Mucosa of stomach (tissue), 1 donor: ENCODE data around the gene HEYL.

Experiments used
- H3K27me3 ChIP-seq: one replicate; pipeline ENCODE4 v1.7.0; 2013; ENCODE audit warnings: mild to moderate bottlenecking, low read length; ENCODE audit not compliant: control insufficient read depth, insufficient read depth
- H3K36me3 ChIP-seq: one replicate; pipeline ENCODE4 v1.7.0; 2013; ENCODE audit warnings: low read length; ENCODE audit not compliant: control insufficient read depth, insufficient read depth
- H3K4me1 ChIP-seq: one replicate; pipeline ENCODE4 v1.7.0; 2013; ENCODE audit warnings: mild to moderate bottlenecking, low read length; ENCODE audit not compliant: control insufficient read depth, insufficient read depth
- H3K4me3 ChIP-seq: one replicate; pipeline ENCODE4 v1.7.0; 2013; ENCODE audit warnings: low read length
- H3K9ac ChIP-seq: one replicate; pipeline ENCODE4 v1.7.0; 2013; ENCODE audit warnings: mild to moderate bottlenecking, low read length, moderate library complexity
- H3K9me3 ChIP-seq: one replicate; pipeline ENCODE4 v1.7.0; 2013; ENCODE audit warnings: mild to moderate bottlenecking, low read length, moderate library complexity; ENCODE audit not compliant: control insufficient read depth
- donor health status: Pancreatic carcinoma.

The HEYL gene

DNA sequence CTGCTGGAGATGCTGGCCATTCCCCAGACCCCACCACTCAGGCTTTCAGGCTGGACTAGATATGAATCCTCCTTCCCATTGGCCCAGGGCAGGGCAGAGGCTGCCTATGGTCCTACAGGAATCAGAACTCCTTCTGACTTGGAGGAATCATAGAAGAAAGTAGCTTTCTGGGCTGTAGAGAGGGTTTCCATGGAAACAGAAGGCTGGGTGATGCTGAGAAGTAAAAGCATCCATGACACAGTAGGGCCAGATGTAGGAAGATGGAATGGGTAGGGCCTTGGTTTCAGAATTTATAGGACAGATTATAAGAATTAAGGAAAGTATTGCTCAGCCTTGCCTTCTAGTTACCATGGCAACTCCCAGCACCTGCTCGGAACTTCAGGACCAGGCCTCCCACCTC is 23.4 kb upstream of the HEYL start:
- Histone ChIP-seq H3K27me3 (peaks cover 1% of the 10 kb centered on the region), H3K9me3 (no peaks in the 10 kb centered on the region), H3K36me3 (no peaks in the 10 kb centered on the region), H3K4me1 (no peaks in the 10 kb centered on the region), H3K4me3 (no peak overlapping the region), H3K9ac (no peak overlapping the region)

DNA sequence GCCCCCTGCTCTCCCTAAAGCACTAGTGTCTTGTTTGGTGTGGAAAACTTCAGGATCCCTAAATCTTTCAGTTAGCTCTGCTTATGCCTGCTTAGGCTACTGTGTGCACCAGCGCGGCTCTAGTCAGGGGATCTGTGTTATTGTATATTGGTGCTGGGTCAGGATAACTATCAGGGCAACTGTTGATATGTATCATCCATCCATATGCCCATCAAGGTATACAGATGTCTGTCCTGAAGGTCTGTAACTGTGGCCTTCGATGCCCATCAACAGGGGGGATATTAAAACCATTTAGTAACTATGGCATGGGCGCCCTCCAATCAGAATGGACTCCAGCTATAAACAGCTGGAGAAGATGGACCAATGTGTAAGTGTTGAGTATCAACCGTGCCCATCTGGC is 20.1 kb upstream of the HEYL start:
- Histone ChIP-seq H3K27me3 (peaks cover 6% of the 10 kb centered on the region), H3K36me3 (no peaks in the 10 kb centered on the region), H3K9me3 (no peaks in the 10 kb centered on the region), H3K4me3 (no peak overlapping the region), H3K4me1 (no peaks in the 10 kb centered on the region), H3K9ac (no peak overlapping the region)

DNA sequence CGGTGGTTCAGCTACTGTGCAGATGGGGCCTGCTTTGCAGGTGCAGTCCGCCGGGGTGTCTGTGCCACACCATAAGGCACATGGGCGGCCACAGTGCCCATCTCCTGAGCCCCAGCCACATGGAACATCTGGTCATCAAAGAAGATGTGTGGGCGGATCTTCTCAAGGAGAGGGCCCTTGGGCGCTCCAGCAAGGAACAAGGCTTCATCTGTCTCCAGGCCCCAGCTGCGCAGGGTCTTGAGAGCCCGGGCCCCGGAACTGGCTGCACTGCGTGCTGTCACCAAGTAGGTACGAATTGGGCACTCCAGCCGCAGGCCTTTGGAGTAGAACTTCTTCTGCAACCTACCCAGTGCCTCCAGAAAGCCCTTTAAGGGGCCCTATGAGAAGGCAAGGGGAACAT is 19.7 kb upstream of the HEYL start:
- H3K4me1 ChIP-seq: no peaks in the 10 kb centered on the region
- peaks cover 9% of the 10 kb centered on the region for H3K27me3 ChIP-seq
- H3K36me3 ChIP-seq: no peaks in the 10 kb centered on the region
- H3K9me3 ChIP-seq: no peaks in the 10 kb centered on the region
- no peak overlapping the region for H3K9ac ChIP-seq
- no peak overlapping the region for H3K4me3 ChIP-seq

DNA sequence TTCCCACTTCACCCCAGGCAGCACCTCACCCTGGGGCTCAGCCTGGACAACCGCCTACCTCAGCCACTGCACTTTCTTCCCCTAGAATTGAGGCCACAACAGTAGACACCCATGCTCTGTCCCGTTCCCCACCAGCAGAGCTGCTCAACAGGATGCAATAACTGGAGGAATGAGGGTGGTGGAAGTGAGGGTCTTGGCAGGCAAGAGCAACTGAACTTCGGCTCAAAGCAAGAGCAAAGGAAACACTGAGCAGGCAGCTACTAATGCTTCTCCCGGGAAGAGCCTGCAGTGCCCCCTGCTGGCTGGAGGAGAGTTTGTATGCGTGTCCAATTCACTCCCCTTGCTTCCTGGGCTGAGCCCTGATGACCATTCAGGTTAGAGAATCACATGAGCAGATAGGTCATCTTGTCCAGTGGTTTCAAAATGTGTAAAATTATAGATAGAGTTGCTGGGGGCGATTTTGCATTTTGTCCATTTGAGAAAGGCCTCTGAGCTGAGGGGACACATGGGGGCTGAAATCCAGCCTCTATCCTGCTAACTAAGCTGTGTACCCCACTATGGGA is 18.6 kb upstream of the HEYL start:
- Histone ChIP-seq H3K4me3 (no peak overlapping the region), H3K27me3 (peaks cover 14% of the 10 kb centered on the region), H3K36me3 (no peaks in the 10 kb centered on the region), H3K9ac (no peak overlapping the region), H3K9me3 (no peaks in the 10 kb centered on the region), H3K4me1 (no peaks in the 10 kb centered on the region)

DNA sequence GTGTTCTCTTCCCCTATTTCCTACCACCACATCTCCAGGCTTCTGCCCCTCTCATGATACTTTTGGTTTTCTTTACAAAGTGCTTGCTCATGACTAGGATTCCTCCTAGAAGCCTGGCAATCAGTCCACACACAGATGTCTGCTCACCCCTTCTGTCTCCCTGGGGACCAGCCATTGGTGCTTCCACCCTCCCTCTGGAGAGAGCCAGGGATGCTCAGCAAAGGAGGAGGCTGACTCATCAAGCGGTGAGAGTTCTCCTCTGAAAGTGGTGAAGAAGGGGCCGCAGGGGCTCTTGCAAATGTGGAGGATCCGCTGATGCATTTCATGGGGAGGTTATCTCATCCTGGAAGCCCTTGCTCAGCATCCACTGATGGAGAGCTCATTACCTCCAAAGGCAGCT is 18.0 kb upstream of the HEYL start:
- Histone ChIP-seq H3K27me3 (peaks cover 14% of the 10 kb centered on the region), H3K36me3 (no peaks in the 10 kb centered on the region), H3K4me1 (no peaks in the 10 kb centered on the region), H3K9me3 (no peaks in the 10 kb centered on the region), H3K4me3 (no peak overlapping the region), H3K9ac (no peak overlapping the region)

DNA sequence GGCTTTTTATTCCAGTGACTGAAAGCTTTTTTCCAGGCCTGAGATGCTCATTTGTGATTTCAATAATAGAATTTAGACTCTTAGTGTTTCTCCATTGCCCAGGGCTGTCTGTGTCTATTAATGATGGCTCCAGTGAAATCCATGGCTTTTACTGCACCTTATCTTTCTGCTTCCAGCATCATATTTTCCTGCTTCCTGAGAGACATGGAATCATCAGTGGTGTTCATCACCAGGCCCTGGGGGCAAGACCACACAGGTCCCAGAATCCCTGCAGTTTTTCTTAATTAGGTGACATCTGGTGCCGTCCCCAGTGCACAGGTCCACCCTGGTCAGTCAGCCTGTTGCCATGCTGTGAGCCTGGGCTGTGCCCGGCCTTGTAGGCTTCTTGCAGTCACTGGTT is 16.9 kb upstream of the HEYL start:
- Histone ChIP-seq H3K9ac (no peak overlapping the region), H3K4me1 (no peaks in the 10 kb centered on the region), H3K9me3 (no peaks in the 10 kb centered on the region), H3K4me3 (no peak overlapping the region), H3K36me3 (no peaks in the 10 kb centered on the region), H3K27me3 (peaks cover 14% of the 10 kb centered on the region)

DNA sequence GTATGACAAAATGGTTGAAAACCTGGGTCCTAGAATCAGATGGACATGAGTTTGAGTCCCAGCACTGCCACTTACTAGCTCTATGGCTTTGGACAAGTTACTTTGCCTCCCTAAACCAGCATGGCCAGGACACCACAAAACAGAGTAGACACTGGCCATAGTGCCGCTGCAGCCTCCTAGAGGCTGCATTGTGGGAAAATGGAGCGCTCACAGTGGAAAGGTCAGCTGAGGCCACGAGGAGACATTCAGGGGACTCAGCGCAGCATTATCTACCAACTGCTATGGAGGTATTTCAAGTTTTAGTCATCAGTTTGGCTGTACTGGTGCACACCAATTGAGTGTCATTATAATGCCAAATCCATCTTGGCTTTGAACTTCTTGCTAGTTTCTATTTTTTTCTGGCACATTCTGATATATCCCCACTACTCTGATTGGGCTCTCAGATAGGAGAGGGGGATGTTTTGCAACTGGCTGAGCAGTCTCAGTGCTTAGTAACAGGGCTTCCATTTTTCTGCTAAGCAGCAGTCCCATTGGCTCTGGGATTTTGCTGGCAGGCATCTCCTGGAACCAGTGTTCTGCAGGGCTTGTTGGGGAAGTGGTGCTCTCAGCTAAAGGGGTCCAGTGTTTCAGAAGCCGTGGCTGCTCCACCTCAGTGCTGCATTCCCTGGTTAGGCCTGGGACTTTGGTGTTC is 16.3 kb upstream of the HEYL start:
- peaks cover 14% of the 10 kb centered on the region for H3K27me3 ChIP-seq
- no peak overlapping the region for H3K9ac ChIP-seq
- no peaks in the 10 kb centered on the region for H3K4me1 ChIP-seq
- no peaks in the 10 kb centered on the region for H3K36me3 ChIP-seq
- no peaks in the 10 kb centered on the region for H3K9me3 ChIP-seq
- no peak overlapping the region for H3K4me3 ChIP-seq

DNA sequence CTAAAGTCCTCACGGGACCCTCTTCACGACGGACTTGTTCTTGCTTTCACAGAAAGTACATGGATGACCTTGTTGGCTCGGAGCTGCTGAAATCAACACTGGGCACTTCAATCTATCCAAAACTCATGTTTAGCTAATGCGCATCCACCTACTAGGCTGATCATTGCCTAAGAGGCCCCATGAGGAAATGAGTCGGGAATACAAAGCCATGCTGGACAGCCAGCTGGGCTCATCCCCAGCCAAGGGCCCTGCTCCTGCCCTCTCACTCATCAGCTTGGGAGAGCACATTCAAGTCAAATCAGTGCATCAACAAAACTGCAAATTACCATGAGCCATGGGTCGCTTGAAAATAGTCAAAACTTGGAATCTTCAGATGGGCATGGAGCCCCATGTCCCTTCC is 14.8 kb upstream of the HEYL start:
- no peak overlapping the region for H3K4me3 ChIP-seq
- H3K9me3 ChIP-seq: no peaks in the 10 kb centered on the region
- no peaks in the 10 kb centered on the region for H3K4me1 ChIP-seq
- H3K9ac ChIP-seq: no peak overlapping the region
- peaks cover 14% of the 10 kb centered on the region for H3K27me3 ChIP-seq
- no peaks in the 10 kb centered on the region for H3K36me3 ChIP-seq

DNA sequence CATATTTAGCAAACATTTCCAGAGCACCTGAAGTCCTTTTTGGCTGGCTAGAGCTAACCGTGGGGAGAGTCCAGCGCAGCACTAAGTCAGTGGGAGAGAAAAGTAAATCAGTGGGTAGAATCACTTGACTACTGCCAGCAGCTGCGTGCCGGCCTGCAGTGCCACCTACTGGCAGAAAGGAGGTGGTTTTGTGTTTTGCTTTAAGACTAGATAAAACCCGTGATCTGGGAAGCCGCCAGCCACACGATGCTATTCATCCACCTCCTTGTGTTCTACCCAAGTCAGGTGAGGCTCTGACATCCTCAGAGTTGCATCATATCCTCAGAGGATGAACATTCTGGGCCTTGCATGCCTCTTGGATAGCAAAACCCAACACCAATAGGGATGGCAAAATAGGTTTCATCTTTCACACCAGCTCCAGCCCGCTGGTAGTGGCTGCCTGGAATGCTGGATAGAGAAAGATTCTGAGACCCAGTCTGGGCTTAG is 14.1 kb upstream of the HEYL start:
- H3K27me3 ChIP-seq: peaks cover 14% of the 10 kb centered on the region
- no peaks in the 10 kb centered on the region for H3K36me3 ChIP-seq
- H3K9ac ChIP-seq: no peak overlapping the region
- H3K4me3 ChIP-seq: no peak overlapping the region
- no peaks in the 10 kb centered on the region for H3K9me3 ChIP-seq
- H3K4me1 ChIP-seq: no peaks in the 10 kb centered on the region

DNA sequence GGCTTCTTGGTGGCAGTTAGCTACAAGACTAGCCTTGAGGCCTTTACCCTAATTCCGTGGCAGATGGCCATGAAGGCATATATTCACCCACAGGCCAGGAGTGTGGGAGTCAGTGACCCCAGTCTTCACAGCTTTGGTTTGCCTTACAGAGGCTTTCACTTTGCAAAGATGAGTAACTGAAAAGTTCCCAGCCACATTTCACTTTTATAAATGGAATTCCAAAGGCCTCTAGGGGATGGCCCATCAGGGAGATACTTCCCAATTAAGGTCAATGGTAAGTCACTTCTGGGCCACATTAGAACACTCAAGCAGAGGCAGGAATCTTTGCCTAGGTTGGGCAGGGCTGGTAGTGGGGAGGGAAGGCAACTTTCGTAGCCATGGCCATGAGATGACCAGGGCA is 13.1 kb upstream of the HEYL start:
- H3K9ac ChIP-seq: no peak overlapping the region
- no peak overlapping the region for H3K4me3 ChIP-seq
- no peaks in the 10 kb centered on the region for H3K4me1 ChIP-seq
- peaks cover 12% of the 10 kb centered on the region for H3K27me3 ChIP-seq
- no peaks in the 10 kb centered on the region for H3K36me3 ChIP-seq
- no peaks in the 10 kb centered on the region for H3K9me3 ChIP-seq

DNA sequence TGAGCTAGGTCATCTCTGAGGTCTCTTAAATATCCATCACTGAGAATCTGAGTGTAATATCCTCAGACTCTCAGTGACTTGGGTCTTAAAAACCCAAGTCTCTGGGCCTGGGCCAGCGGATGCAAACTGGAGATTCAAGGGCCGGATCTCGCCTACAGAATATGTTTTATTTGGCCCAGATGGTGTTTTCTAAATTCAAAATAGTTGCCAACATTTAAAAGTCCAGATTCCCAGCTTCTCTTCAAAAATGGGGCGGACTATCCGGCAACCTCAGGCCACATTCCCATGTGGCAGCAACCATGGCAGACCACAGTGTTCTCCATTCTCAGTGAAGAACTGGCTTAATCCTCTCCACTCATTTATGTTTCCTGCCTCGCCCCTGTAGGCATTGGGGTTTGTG is 12.7 kb upstream of the HEYL start:
- no peak overlapping the region for H3K4me3 ChIP-seq
- no peaks in the 10 kb centered on the region for H3K36me3 ChIP-seq
- H3K9ac ChIP-seq: no peak overlapping the region
- H3K27me3 ChIP-seq: peaks cover 12% of the 10 kb centered on the region
- no peaks in the 10 kb centered on the region for H3K9me3 ChIP-seq
- H3K4me1 ChIP-seq: no peaks in the 10 kb centered on the region

DNA sequence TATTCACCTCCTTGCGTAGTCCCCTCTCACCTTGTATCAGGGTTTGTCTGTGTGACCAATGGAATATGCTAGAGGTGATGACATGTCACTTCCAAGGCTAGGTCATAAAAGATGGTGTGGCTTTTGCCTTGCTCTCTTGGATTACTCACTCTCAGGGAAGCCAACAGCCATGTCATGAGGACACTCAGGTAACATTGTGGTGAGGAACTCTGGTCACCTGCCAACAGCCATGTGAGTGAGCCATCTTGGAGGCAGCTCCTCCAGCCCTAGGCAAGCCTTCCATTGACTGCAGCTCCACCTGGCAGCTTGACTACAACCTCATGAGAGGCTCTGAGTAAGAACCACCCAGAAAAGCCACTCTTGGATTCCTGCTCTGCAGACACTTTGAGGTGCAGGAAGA is 11.0 kb upstream of the HEYL start:
- Histone ChIP-seq H3K4me1 (no peaks in the 10 kb centered on the region), H3K36me3 (no peaks in the 10 kb centered on the region), H3K27me3 (peaks cover 8% of the 10 kb centered on the region), H3K9me3 (no peaks in the 10 kb centered on the region), H3K4me3 (no peak overlapping the region), H3K9ac (no peak overlapping the region)
